Upper lobe of left lung (tissue), 6 donors: ENCODE measurements around the gene CTNNA1. TPM values are rescaled to one million over a fixed set of nuclear protein-coding genes. Genes with fewer than 3 reads are reported as not detected.

Experiments used
- ATAC-seq, 2 donors: fragments of 200-7000 bp; cut with Tn5 transposase; one replicate each; pipeline ENCODE4 v1.9.1; 2022; ENCODE audit warnings: mild to moderate bottlenecking in 2 of 2, moderate library complexity in 2 of 2; ENCODE audit not compliant: low FRiP score in 2 of 2
- DNase-seq, 2 donors: peaks; one replicate each; pipeline ENCODE4 v3.0.0-alpha.2; 2019 to 2020
- H3K27ac ChIP-seq, 4 donors: fragments of 200-600 bp; sonication (generic); one replicate each; pipeline ENCODE4 v1.5.1; 2016 to 2019
- H3K27me3 ChIP-seq, 4 donors: fragments of 200-600 bp; sonication (generic); one replicate each; pipeline ENCODE4 v1.5.1; 2017 to 2019
- H3K36me3 ChIP-seq, 4 donors: fragments of 200-600 bp; sonication (generic); one replicate each; pipeline ENCODE4 v1.5.1; 2016 to 2019
- H3K4me1 ChIP-seq, 4 donors: fragments of 200-600 bp; sonication (generic); one replicate each; pipeline ENCODE4 v1.5.1; 2018 to 2019
- H3K4me3 ChIP-seq, 4 donors: fragments of 200-600 bp; sonication (generic); one replicate each; pipeline ENCODE4 v1.5.1; 2017 to 2019; ENCODE audit warnings: mild to moderate bottlenecking in 2 of 4, moderate library complexity in 1 of 4
- H3K9me3 ChIP-seq, 4 donors: fragments of 200-600 bp; sonication (generic); one replicate each; pipeline ENCODE4 v1.5.1; 2018 to 2019
- EP300 ChIP-seq, 4 donors: sonication (generic); formaldehyde crosslinking; IDR thresholded peaks; one replicate each; pipeline ENCODE4 v1.5.1; 2017; ENCODE audit warnings: antibody characterized with exemption in 4 of 4, control low read depth in 2 of 4
- POLR2A ChIP-seq, 4 donors: fragments of 450-650 bp; IDR thresholded peaks; one replicate each; pipeline ENCODE4 v1.5.1; 2016 to 2017; ENCODE audit warnings: antibody characterized with exemption in 4 of 4, mild to moderate bottlenecking in 2 of 4
- POLR2AphosphoS5 ChIP-seq, 2 donors: sonication (generic); formaldehyde crosslinking; IDR thresholded peaks; one replicate each; pipeline ENCODE4 v1.5.1; 2017; ENCODE audit warnings: antibody characterized with exemption in 2 of 2
- WGBS, 2 donors: methylation state at CpG; one replicate each; pipeline ENCODE4 v1.1.5; 2017 to 2018; 5-methylcytosine and 5-hydroxymethylcytosine counted together
- total RNA-seq, 6 donors: library from RNA; depleted of rRNA in 4 of 6; stranded (reverse); fragments of >200 nt in 4 of 6; gene quantifications; one replicate each; pipeline versions ENCODE4 v1.1.0 to v1.2.1, GENCODE V29; 2016 to 2021
- TF ChIP-seq, protein P1 (sequence below), 6 experiments: fragments of 450-650 bp in 4 of 6; fragments of 200-600 bp in 2 of 6; sonication (generic) in 2 of 6; IDR thresholded peaks; one replicate each; pipeline ENCODE4 v1.5.1; 2016 to 2019; ENCODE audit warnings: antibody characterized with exemption in 6 of 6
- donor health status: DM: no; HTN: no; CAD: no; lungs with moderate emphysema.
- donor health status: DM: no; HTN: yes; CAD: no; lungs with severe emphysema.

The CTNNA1 gene
- total RNA-seq, 6 donors from 2014 or later = 352 to 505 (median 415) TPM

DNA sequence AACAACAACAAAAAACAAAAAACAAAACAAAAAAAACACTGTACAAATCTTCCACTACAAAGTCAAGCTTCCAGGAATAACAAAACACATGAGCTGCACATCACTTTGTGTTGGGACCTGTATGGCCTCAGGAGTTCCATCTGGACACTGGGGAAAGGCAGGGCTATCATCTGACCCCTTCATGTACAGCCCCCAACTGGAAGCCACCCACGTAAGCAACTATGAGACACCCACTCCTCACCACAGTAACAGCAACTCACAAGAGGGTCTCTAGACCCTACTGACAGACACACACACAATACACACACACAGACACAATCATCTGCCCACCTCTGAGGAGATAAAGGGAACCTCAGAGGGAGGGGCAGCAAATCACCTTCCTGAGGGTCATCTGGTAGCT lies 203.6 kb downstream of the CTNNA1 start:
- WGBS, 2 donors = 75 to 100% methylated on average over 1 of the region's 1 CpG
- no peak overlapping the region for H3K4me3 ChIP-seq
- peaks cover 30 to 54% (median 46%) of the 10 kb centered on the region in 4 donors for H3K4me1 ChIP-seq
- TF ChIP-seq POLR2A (IDR thresholded peaks at IDR 0.05) (no peak), EP300 (IDR thresholded peaks at IDR 0.05) (no peak), POLR2AphosphoS5 (IDR thresholded peaks at IDR 0.05) (no peak)
- TF ChIP-seq, protein P1, sequence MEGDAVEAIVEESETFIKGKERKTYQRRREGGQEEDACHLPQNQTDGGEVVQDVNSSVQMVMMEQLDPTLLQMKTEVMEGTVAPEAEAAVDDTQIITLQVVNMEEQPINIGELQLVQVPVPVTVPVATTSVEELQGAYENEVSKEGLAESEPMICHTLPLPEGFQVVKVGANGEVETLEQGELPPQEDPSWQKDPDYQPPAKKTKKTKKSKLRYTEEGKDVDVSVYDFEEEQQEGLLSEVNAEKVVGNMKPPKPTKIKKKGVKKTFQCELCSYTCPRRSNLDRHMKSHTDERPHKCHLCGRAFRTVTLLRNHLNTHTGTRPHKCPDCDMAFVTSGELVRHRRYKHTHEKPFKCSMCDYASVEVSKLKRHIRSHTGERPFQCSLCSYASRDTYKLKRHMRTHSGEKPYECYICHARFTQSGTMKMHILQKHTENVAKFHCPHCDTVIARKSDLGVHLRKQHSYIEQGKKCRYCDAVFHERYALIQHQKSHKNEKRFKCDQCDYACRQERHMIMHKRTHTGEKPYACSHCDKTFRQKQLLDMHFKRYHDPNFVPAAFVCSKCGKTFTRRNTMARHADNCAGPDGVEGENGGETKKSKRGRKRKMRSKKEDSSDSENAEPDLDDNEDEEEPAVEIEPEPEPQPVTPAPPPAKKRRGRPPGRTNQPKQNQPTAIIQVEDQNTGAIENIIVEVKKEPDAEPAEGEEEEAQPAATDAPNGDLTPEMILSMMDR (IDR thresholded peaks at IDR 0.05) = no peak
- H3K27ac ChIP-seq = no peak overlapping the region
- DNase-seq (peak in 1 of 2 donors; percentile 16), ATAC-seq (no peak)
- peaks cover 0 to 4% (median 0%) of the 10 kb centered on the region in 4 donors for H3K36me3 ChIP-seq
- no peaks in the 10 kb centered on the region for H3K27me3 ChIP-seq
- no peaks in the 10 kb centered on the region for H3K9me3 ChIP-seq

DNA sequence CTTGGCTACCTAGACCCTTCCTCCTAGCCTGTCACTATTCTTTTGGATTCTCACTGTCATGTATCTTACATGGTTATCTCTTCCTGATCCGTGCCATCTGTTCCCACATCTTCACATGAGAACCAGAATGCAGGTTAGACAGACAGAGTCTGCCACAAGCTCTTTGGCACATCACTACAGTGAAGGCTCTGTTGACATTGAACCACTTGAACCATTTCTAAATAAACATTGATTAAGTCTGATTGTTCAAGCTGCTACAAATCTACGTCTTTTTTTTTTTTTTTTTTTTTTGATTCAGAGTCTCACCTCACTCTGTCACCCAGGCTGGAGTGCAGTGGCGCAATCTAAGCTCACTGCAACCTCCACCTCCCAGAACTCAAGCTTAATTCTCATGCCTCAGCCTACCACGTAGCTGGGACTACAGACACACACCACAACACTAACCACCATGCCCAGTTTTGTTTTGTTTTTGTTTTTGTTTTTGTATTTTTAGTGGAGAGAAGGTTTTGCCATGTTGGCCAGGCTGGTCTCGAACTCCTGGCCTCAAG lies 207.0 kb downstream of the CTNNA1 start:
- TF ChIP-seq, protein P1 (IDR thresholded peaks at IDR 0.05) = no peak
- TF ChIP-seq POLR2A (IDR thresholded peaks at IDR 0.05) (no peak), POLR2AphosphoS5 (IDR thresholded peaks at IDR 0.05) (no peak), EP300 (IDR thresholded peaks at IDR 0.05) (no peak)
- Histone ChIP-seq H3K4me1 (peaks cover 0 to 23% (median 19%) of the 10 kb centered on the region in 4 donors), H3K27me3 (no peaks in the 10 kb centered on the region), H3K9me3 (no peaks in the 10 kb centered on the region), H3K36me3 (peaks cover 0 to 4% (median 0%) of the 10 kb centered on the region in 4 donors), H3K4me3 (no peak overlapping the region), H3K27ac (peak overlapping the region in 2 of 4 donors; percentile 12 to 16)
- ATAC-seq = no peak
- WGBS, 2 donors = 69 to 70% methylated on average over 5 of the region's 5 CpGs
- peak in 1 of 2 donors; percentile 54 for DNase-seq

DNA sequence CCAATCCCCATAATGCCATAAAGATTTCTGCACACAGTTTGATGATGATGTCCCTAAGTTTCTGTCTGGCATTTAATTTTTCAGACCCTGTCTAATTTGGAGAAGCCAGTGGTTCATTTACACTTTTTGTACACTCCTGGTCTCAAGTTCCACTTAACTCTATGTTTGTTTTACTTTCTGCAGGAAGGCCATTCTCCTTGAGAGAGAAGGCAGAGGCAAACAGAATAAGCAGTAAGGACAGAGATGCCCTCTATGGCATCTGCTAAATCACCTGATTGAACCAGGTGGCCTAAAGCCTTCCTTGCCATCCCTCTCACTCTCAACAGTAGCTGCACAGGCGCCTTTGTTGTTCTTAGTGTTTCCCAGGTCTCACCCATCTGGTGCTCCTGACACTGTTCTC lies 208.0 kb downstream of the CTNNA1 start:
- H3K4me1 ChIP-seq = peaks cover 0 to 21% (median 14%) of the 10 kb centered on the region in 4 donors

DNA sequence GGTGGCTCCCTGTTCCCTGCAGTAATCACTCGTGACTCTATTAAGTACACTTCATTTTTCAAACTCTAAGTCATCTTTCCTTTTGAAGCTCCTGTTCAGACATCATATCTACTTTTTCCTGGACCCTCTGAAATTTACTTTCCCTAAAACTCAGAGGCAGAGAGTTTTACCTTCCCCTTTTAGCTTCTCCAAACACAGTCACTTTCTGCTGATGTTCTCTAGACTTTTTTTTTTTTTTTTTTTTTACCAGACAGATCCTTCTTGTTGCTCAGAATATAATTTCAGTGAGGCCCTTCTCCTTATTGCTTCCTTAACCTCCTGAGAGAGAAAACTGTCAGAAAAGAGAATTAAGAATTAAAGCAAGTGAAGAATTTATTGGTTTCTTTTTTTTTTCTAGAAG lies 208.5 kb downstream of the CTNNA1 start:
- Histone ChIP-seq H3K27me3 (no peaks in the 10 kb centered on the region), H3K36me3 (no peaks in the 10 kb centered on the region), H3K27ac (no peak overlapping the region), H3K9me3 (no peaks in the 10 kb centered on the region), H3K4me3 (no peak overlapping the region), H3K4me1 (peaks cover 0 to 21% (median 14%) of the 10 kb centered on the region in 4 donors)
- ATAC-seq (no peak), DNase-seq (no peak)
- TF ChIP-seq EP300 (IDR thresholded peaks at IDR 0.05) = no peak
- TF ChIP-seq, protein P1 (IDR thresholded peaks at IDR 0.05) = no peak
- no peak for TF ChIP-seq POLR2AphosphoS5 (IDR thresholded peaks at IDR 0.05)
- TF ChIP-seq POLR2A (IDR thresholded peaks at IDR 0.05) = no peak
- WGBS, 2 donors = 55 to 61% methylated on average over 1 of the region's 1 CpG

More for the DNA sequence above, 208.0 kb downstream of the CTNNA1 start:
- TF ChIP-seq POLR2AphosphoS5 (IDR thresholded peaks at IDR 0.05) = no peak
- no peak for TF ChIP-seq POLR2A (IDR thresholded peaks at IDR 0.05)
- TF ChIP-seq, protein P1 (IDR thresholded peaks at IDR 0.05) = no peak
- TF ChIP-seq EP300 (IDR thresholded peaks at IDR 0.05) = no peak
- H3K4me3 ChIP-seq = no peak overlapping the region
- no peaks in the 10 kb centered on the region for H3K9me3 ChIP-seq
- no peak overlapping the region for H3K27ac ChIP-seq
- DNase-seq (peak in 1 of 2 donors; percentile 14), ATAC-seq (no peak)
- no peaks in the 10 kb centered on the region for H3K27me3 ChIP-seq
- peaks cover 0 to 1% (median 0%) of the 10 kb centered on the region in 4 donors for H3K36me3 ChIP-seq
- 58 to 83% methylated on average over 1 of the region's 1 CpG for WGBS, 2 donors
